Immature natural killer cell (primary cell): Measurements from ENCODE around the gene PCLAF. TPM values are rescaled to one million over a fixed set of nuclear protein-coding genes. Genes with fewer than 3 reads are reported as not detected.
"Not testable (repeated sequence)": the region's sequence is repeated elsewhere in the genome, so short reads cannot be mapped to it uniquely, and the experiment has no call there.

Experiments
- DNase-seq, 3 donors: peaks; one replicate each; pipeline ENCODE4 v3.0.0; 2022; ENCODE audit warnings: mixed read lengths in 1 of 3
- H3K27ac Mint-ChIP-seq, 6 donors: one replicate each; pipeline ENCODE4 v1.8.0; 2020; ENCODE audit warnings: mixed read lengths in 6 of 6, mild to moderate bottlenecking in 5 of 6, inconsistent platforms in 4 of 6, moderate library complexity in 3 of 6
- H3K27me3 Mint-ChIP-seq, 3 donors: one replicate each; pipeline ENCODE4 v1.8.0; 2020 to 2021; ENCODE audit warnings: low read depth in 3 of 3, mild to moderate bottlenecking in 3 of 3, mixed read lengths in 3 of 3, moderate library complexity in 3 of 3, inconsistent platforms in 1 of 3
- H3K36me3 Mint-ChIP-seq, 3 donors: one replicate each; pipeline ENCODE4 v1.8.0; 2020; ENCODE audit warnings: mixed read lengths in 3 of 3, inconsistent platforms in 2 of 3, mild to moderate bottlenecking in 2 of 3
- H3K4me1 Mint-ChIP-seq, 2 donors: one replicate each; pipeline ENCODE4 v1.8.0; 2020; ENCODE audit warnings: inconsistent platforms in 2 of 2, mild to moderate bottlenecking in 2 of 2, mixed read lengths in 2 of 2, moderate library complexity in 1 of 2
- H3K4me3 Mint-ChIP-seq, 5 donors: one replicate each; pipeline ENCODE4 v1.8.0; 2020; ENCODE audit warnings: mild to moderate bottlenecking in 5 of 5, mixed read lengths in 5 of 5, inconsistent platforms in 3 of 5, moderate library complexity in 3 of 5
- H3K9me3 Mint-ChIP-seq, 6 donors: one replicate each; pipeline ENCODE4 v1.8.0; 2020; ENCODE audit warnings: mild to moderate bottlenecking in 6 of 6, mixed read lengths in 6 of 6, inconsistent platforms in 4 of 6, moderate library complexity in 3 of 6
- polyA plus RNA-seq, 3 donors: library from polyadenylated mRNA; unstranded; fragments of 300-500 nt; fragmentation: Illumina TruSeq; gene quantifications; one replicate each; pipeline ENCODE4 v1.2.3, GENCODE V29; 2021

PCLAF gene, protein sequence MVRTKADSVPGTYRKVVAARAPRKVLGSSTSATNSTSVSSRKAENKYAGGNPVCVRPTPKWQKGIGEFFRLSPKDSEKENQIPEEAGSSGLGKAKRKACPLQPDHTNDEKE
- polyA plus RNA-seq = 10 to 100 TPM in 1 of 3 donors, 1 to 10 TPM in 2; 5.3 to 10.9 (median 7.6) TPM

GRCh38 chr15:64381000-64381751 is at the start of gene PCLAF:
Gene PCLAF, minus strand, starts transcription at chr15:64381441. Its CDS starts 70 bp downstream, at chr15:64381371.
- DNase-seq = peak; percentile 86 to 89 (median 87)
- H3K4me3 Mint-ChIP-seq = peak within 1 kb of the TSS; percentile 87 to 95 (median 94)
- peaks cover 9 to 17% of the 10 kb centered on the region in 2 donors for H3K4me1 Mint-ChIP-seq
- peaks cover 0 to 2% (median 2%) of the 10 kb centered on the region in 3 donors for H3K27me3 Mint-ChIP-seq
- no peaks in the 10 kb centered on the region for H3K36me3 Mint-ChIP-seq
- H3K27ac Mint-ChIP-seq = peak within 1 kb of the TSS; percentile 44 to 78 (median 68)
- H3K9me3 Mint-ChIP-seq = no peaks in the 10 kb centered on the region

GRCh38 chr15:64430000-64430735 is 48.9 kb upstream of the PCLAF start:
- Mint-ChIP-seq H3K27ac (peak overlapping the region; percentile 85 to 91 (median 90)), H3K4me3 (peak overlapping the region; percentile 61 to 89 (median 71)), H3K9me3 (no peaks in the 10 kb centered on the region), H3K4me1 (peaks cover 24 to 28% of the 10 kb centered on the region in 2 donors), H3K27me3 (peaks cover 0 to 3% (median 2%) of the 10 kb centered on the region in 3 donors), H3K36me3 (peaks cover 9 to 21% (median 16%) of the 10 kb centered on the region in 3 donors)
- peak; percentile 74 to 82 (median 79) for DNase-seq

DNA sequence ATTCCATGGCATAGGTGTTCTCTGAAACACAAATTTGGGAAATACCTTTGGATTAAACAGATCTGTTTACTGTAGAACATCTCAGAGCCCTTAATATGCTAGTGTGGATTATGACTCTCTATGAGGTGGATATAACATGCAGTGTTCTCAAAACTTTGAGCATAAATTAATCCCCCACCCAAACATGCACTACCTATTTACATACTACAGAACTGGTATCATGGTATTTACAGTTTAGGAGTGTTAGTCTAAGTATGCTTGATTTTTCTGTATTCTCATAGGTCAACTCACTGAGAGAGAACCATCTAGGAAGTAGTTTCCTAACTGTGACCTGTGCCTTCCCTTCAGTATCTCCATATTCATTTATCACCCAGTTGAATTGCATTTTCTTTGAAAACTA is 48.2 kb upstream of the PCLAF start:
- Mint-ChIP-seq H3K4me1 (peaks cover 24 to 28% of the 10 kb centered on the region in 2 donors), H3K36me3 (peaks cover 8 to 26% (median 14%) of the 10 kb centered on the region in 3 donors), H3K4me3 (peak overlapping the region; percentile 15 to 89 (median 71)), H3K27ac (peak overlapping the region; percentile 51 to 91 (median 88)), H3K9me3 (no peaks in the 10 kb centered on the region), H3K27me3 (peaks cover 0 to 3% (median 2%) of the 10 kb centered on the region in 3 donors)
- DNase-seq = no peak

- peak in 2 of 3 donors; percentile 6 to 14 for DNase-seq
- Mint-ChIP-seq H3K27ac (peak overlapping the region in 4 of 6 donors; percentile 34 to 74 (median 53)), H3K4me3 (no peak overlapping the region), H3K4me1 (peaks cover 24 to 28% of the 10 kb centered on the region in 2 donors), H3K36me3 (peaks cover 0 to 40% (median 15%) of the 10 kb centered on the region in 3 donors), H3K27me3 (peaks cover 0 to 3% (median 2%) of the 10 kb centered on the region in 3 donors), H3K9me3 (no peaks in the 10 kb centered on the region)
These were observed 45.7 kb upstream of the PCLAF start for GRCh38 chr15:64426845-64427465.

DNA sequence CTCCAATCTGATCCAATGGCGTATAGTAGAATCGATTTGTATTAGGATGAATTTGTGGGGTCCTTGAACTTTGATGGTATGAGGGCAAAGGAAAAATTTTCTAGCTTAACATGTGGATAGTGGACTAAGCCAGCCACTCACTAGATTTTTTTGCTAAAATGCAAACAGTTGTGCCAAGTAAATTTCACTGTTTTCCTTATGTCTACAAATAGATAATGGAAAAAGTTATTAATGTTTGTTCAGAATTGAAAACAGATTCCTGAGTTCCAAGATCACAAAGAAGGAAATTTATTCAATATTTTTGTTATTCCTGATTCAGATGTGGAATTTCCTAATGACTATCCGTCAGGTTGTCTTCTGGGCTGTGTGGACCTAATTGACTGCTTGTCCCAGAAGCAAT is 44.0 kb upstream of the PCLAF start:
- Mint-ChIP-seq H3K4me1 (peaks cover 11 to 16% of the 10 kb centered on the region in 2 donors), H3K4me3 (no peak overlapping the region), H3K9me3 (no peaks in the 10 kb centered on the region), H3K27me3 (peaks cover 0 to 2% (median 0%) of the 10 kb centered on the region in 3 donors), H3K27ac (no peak overlapping the region), H3K36me3 (peaks cover 0 to 42% (median 15%) of the 10 kb centered on the region in 3 donors)
- DNase-seq = no peak

DNA sequence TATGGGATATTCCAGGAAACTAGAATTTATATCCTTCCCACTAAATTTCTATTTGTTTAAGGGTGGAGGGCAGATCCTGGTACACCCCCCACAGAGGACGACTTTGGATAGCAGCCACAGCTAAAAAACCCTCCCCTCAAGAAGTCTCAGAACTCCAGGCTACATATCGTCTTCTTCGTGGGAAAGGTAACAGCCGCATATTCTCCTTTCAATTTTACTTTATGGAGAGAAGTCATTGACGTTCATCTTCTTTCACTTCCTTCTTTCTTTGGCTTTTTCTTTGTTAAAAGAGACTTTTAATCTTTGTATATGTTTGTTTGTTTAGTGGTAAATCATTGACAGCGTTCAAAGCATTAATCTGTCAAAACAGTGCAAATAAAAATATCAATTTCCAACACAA is 42.7 kb upstream of the PCLAF start:
- Mint-ChIP-seq H3K4me1 (peaks cover 2 to 6% of the 10 kb centered on the region in 2 donors), H3K27ac (no peak overlapping the region), H3K9me3 (no peaks in the 10 kb centered on the region), H3K4me3 (no peak overlapping the region), H3K36me3 (peaks cover 0 to 42% (median 15%) of the 10 kb centered on the region in 3 donors), H3K27me3 (peaks cover 0 to 2% (median 0%) of the 10 kb centered on the region in 3 donors)
- no peak for DNase-seq

- H3K9me3 Mint-ChIP-seq = no peaks in the 10 kb centered on the region
- H3K4me3 Mint-ChIP-seq = no peak overlapping the region
- no peak overlapping the region for H3K27ac Mint-ChIP-seq
- no peaks in the 10 kb centered on the region for H3K27me3 Mint-ChIP-seq
- H3K4me1 Mint-ChIP-seq = peaks cover 2 to 4% of the 10 kb centered on the region in 2 donors
- no peak for DNase-seq
- H3K36me3 Mint-ChIP-seq = peaks cover 6 to 47% (median 17%) of the 10 kb centered on the region in 3 donors
These were observed 41.5 kb upstream of the PCLAF start for GRCh38 chr15:64422697-64423096.

GRCh38 chr15:64412216-64412615 is 31.0 kb upstream of the PCLAF start:
- H3K27ac Mint-ChIP-seq = peak overlapping the region in 1 of 6 donors; percentile 7
- peaks cover 0 to 3% of the 10 kb centered on the region in 2 donors for H3K4me1 Mint-ChIP-seq
- H3K9me3 Mint-ChIP-seq = no peaks in the 10 kb centered on the region

GRCh38 chr15:64400583-64400982 is 19.3 kb upstream of the PCLAF start:
- H3K36me3 Mint-ChIP-seq = peaks cover 16 to 34% (median 17%) of the 10 kb centered on the region in 3 donors
- DNase-seq = no peak
- H3K27me3 Mint-ChIP-seq = no peaks in the 10 kb centered on the region
- no peaks in the 10 kb centered on the region for H3K9me3 Mint-ChIP-seq
- no peaks in the 10 kb centered on the region for H3K4me1 Mint-ChIP-seq
- H3K4me3 Mint-ChIP-seq = no peak overlapping the region
- H3K27ac Mint-ChIP-seq = peak overlapping the region in 1 of 6 donors; percentile 36

More at GRCh38 chr15:64412216-64412615, 31.0 kb upstream of the PCLAF start:
- peaks cover 40 to 56% (median 41%) of the 10 kb centered on the region in 3 donors for H3K36me3 Mint-ChIP-seq
- H3K27me3 Mint-ChIP-seq = peaks cover 0 to 3% (median 0%) of the 10 kb centered on the region in 3 donors
- DNase-seq = no peak
- H3K4me3 Mint-ChIP-seq = no peak overlapping the region

- Mint-ChIP-seq H3K27ac (no peak overlapping the region), H3K27me3 (no peaks in the 10 kb centered on the region), H3K9me3 (no peaks in the 10 kb centered on the region), H3K4me1 (peaks cover 0 to 6% of the 10 kb centered on the region in 2 donors), H3K4me3 (no peak overlapping the region), H3K36me3 (peaks cover 27 to 45% (median 29%) of the 10 kb centered on the region in 3 donors)
- DNase-seq = no peak
These were observed 17.3 kb upstream of the PCLAF start for GRCh38 chr15:64398575-64398974.

GRCh38 chr15:64396789-64397188 is 15.5 kb upstream of the PCLAF start:
- Mint-ChIP-seq H3K9me3 (no peaks in the 10 kb centered on the region), H3K27ac (no peak overlapping the region), H3K4me3 (no peak overlapping the region), H3K36me3 (peaks cover 26 to 44% (median 30%) of the 10 kb centered on the region in 3 donors), H3K27me3 (peaks cover 0 to 4% (median 0%) of the 10 kb centered on the region in 3 donors), H3K4me1 (peaks cover 5 to 7% of the 10 kb centered on the region in 2 donors)
- DNase-seq = no peak

DNA sequence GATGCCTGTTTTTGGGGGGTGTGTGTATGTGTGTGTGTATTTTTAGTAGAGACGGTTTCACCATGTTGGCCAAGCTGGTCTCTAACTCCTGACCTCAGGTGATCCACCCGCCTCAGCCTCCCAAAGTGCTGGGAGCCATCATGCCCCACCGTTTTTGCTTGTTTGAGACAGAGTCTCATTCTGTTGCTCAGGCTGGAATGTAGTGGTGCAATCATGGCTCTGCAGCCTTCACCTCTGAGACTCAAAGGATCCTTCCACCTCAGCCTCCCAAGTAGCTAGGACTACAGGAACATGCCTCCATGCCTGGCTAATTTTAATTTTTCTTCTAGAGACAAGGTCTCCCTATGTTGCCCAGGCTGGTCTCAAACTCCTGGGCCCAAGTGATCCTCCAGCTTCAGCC is 11.2 kb upstream of the PCLAF start:
- H3K36me3 Mint-ChIP-seq = peaks cover 21 to 25% (median 24%) of the 10 kb centered on the region in 3 donors
- DNase-seq, H3K4me3 Mint-ChIP-seq, H3K9me3 Mint-ChIP-seq: not testable (repeated sequence)
- H3K27ac Mint-ChIP-seq = peak overlapping the region in 3 of 6 donors; percentile 33 to 65 (median 48)
- peaks cover 21 to 25% of the 10 kb centered on the region in 2 donors for H3K4me1 Mint-ChIP-seq
- H3K27me3 Mint-ChIP-seq = peaks cover 2 to 11% (median 6%) of the 10 kb centered on the region in 3 donors

DNA sequence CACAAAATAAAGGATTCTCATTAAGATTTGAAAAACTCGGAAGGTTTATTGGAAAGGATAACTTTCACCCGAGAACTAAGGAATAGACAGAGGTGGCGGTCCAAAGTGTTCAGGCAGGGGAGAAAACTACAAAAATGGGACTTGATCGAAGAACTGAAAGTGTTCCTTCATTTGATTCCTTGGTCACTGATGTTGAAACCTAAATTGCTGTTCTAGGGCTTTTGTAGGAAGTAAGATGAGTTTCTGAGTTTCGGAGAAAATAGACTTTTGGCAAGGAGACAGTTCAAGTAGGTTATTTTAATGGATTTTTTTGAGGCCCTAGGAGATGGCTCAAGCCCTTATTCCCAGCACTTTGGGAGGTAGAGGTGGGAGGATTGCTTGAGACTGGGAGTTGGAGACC is 7.8 kb upstream of the PCLAF start:
- H3K27me3 Mint-ChIP-seq = peaks cover 2 to 12% (median 6%) of the 10 kb centered on the region in 3 donors
- H3K9me3 Mint-ChIP-seq = no peaks in the 10 kb centered on the region
- no peak for DNase-seq
- H3K36me3 Mint-ChIP-seq = peaks cover 4 to 5% (median 5%) of the 10 kb centered on the region in 3 donors
- H3K4me3 Mint-ChIP-seq = peak overlapping the region; percentile 78 to 99 (median 96)
- peak overlapping the region; percentile 31 to 80 (median 57) for H3K27ac Mint-ChIP-seq
- H3K4me1 Mint-ChIP-seq = peaks cover 24 to 27% of the 10 kb centered on the region in 2 donors
